ENCODE data around the gene KCNT1. TPM values are rescaled to one million over a fixed set of nuclear protein-coding genes. Genes with fewer than 3 reads are reported as not detected.

Gene KCNT1
- total and polyA plus RNA-seq, 3 donors from 2014 or later: 1.8 to 7.3 (median 5.3) TPM

DNA sequence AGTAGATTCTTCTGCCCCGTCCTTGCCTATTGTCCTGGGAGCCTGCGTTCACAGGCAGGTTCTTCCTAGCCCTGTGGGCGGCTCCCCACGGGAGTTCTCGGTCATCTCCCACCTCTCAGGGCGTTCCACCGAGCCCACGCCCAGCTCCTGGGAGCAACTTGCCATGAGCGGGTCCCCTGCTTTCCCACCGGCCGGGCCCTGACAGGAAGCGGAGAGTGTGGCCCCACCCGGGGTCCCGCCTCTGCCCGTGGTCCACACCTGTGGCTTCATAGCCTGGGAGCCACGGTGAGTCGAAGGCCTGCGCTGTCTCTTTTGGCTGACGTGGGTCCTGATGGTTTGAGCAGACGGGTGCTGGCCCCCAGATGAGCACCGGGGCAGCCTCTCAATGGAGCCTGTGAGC, 43.2 kb downstream of the KCNT1 start:
- DNase-seq: no peak
- no peaks in the 10 kb centered on the region for H3K4me1 ChIP-seq
- H3K27ac ChIP-seq: no peak overlapping the region
- 88 to 93% methylated on average over 12 to 21 of the region's 21 CpGs for WGBS, 2 donors
- TF ChIP-seq POLR2A (IDR thresholded peaks at IDR 0.05): no peak
- TF ChIP-seq, protein P1, sequence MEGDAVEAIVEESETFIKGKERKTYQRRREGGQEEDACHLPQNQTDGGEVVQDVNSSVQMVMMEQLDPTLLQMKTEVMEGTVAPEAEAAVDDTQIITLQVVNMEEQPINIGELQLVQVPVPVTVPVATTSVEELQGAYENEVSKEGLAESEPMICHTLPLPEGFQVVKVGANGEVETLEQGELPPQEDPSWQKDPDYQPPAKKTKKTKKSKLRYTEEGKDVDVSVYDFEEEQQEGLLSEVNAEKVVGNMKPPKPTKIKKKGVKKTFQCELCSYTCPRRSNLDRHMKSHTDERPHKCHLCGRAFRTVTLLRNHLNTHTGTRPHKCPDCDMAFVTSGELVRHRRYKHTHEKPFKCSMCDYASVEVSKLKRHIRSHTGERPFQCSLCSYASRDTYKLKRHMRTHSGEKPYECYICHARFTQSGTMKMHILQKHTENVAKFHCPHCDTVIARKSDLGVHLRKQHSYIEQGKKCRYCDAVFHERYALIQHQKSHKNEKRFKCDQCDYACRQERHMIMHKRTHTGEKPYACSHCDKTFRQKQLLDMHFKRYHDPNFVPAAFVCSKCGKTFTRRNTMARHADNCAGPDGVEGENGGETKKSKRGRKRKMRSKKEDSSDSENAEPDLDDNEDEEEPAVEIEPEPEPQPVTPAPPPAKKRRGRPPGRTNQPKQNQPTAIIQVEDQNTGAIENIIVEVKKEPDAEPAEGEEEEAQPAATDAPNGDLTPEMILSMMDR (IDR thresholded peaks at IDR 0.05): no peak
- H3K27me3 ChIP-seq: no peaks in the 10 kb centered on the region
- H3K4me3 ChIP-seq: no peak overlapping the region
- intact Hi-C loops (cut with DNase I; ENCODE audit: low total_unique reads): no loop called here
- no peaks in the 10 kb centered on the region for H3K36me3 ChIP-seq (ENCODE audit: low read depth, missing control alignments)
- H3K9me3 ChIP-seq: no peaks in the 10 kb centered on the region

DNA sequence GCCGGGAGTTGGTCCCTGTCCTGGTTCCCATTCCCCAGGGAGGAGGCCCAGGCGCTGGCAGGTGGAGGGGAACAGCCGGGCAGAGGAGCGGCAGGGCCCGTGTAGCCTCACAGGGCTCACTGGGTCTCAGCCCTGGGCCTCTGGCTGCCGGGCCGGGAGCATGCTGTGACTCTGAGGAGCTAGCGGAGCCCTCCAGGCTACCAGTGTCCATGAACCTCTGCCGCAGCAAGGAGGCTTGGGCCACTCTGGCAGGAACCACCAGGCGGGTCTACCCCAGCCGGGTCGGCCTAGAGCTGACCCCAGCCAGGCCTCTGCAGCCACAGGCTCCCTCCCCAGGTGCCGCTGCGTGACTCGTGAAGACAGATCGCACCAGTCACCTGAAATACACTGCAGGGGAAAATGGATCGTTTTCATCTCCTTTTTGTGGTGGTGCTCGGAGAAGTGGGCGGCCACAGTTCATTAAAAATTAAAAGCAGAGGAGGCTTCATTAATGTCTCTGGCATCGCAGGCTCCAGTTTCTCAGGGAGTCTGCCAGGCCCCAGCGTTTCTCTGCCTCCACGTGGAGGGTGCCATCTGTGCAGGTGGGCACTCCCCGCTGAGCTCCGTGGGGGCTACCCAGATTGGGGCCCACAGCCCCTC, 43.8 kb downstream of the KCNT1 start:
- 88 to 93% methylated on average over 17 to 22 of the region's 24 CpGs for WGBS, 2 donors
- no peak for TF ChIP-seq POLR2A (IDR thresholded peaks at IDR 0.05)
- TF ChIP-seq, protein P1 (IDR thresholded peaks at IDR 0.05): no peak
- Histone ChIP-seq H3K4me3 (no peak overlapping the region), H3K36me3 (ENCODE audit: low read depth, missing control alignments) (no peaks in the 10 kb centered on the region), H3K27me3 (no peaks in the 10 kb centered on the region), H3K4me1 (no peaks in the 10 kb centered on the region), H3K9me3 (no peaks in the 10 kb centered on the region), H3K27ac (no peak overlapping the region)
- intact Hi-C loops (cut with DNase I; ENCODE audit: low total_unique reads): no loop called here
- DNase-seq: no peak

DNA sequence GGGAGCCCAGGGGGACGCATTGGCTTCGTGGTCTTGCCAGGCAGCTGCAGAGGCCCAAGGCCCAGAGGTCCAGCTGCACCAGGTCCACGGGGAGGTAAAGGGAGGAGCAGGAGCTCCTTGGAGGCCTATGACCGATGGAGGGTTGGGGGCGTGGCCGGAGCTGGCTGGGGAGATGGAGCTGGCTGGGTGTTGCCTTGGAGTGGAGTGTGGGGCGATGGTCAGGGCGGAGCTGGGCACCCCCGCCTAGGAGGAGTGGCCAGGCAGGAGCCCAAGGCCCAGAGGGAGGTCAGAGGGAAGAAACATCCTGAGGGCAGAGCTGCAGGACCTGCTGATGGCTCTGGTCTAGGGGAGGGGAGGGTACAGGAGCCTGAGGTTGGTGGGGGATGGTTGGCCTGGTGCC, 44.6 kb downstream of the KCNT1 start:
- H3K36me3 ChIP-seq (ENCODE audit: low read depth, missing control alignments): no peaks in the 10 kb centered on the region
- no peak for DNase-seq
- no peak overlapping the region for H3K27ac ChIP-seq
- no peak for TF ChIP-seq POLR2A (IDR thresholded peaks at IDR 0.05)
- TF ChIP-seq, protein P1 (IDR thresholded peaks at IDR 0.05): no peak
- H3K4me3 ChIP-seq: no peak overlapping the region
- H3K27me3 ChIP-seq: no peaks in the 10 kb centered on the region
- intact Hi-C loops (cut with DNase I; ENCODE audit: low total_unique reads): no loop called here
- WGBS, 2 donors: 74 to 81% methylated on average over 9 of the region's 9 CpGs
- no peaks in the 10 kb centered on the region for H3K4me1 ChIP-seq
- no peaks in the 10 kb centered on the region for H3K9me3 ChIP-seq

DNA sequence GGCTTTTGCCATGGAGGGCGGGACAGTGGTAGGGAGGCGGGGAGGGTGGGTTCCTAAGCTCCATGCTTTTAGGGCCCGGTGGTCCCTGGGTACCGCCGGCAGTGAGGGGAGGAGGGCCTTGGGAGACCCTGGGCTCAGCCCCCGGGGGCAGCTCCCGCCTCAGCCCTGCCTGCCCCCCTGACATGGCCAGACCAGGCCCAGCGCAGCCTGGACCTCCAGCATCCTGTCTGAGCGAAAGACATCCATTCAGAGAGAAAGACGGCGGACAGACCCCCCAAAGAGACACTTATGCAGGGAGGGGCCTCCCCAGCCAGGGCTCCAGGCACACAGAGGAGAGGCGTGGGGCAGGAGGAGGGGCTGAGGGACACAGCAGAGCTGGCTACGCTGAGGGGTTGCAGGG, 45.3 kb downstream of the KCNT1 start:
- Histone ChIP-seq H3K27me3 (no peaks in the 10 kb centered on the region), H3K36me3 (ENCODE audit: low read depth, missing control alignments) (no peaks in the 10 kb centered on the region), H3K4me3 (no peak overlapping the region), H3K9me3 (no peaks in the 10 kb centered on the region), H3K4me1 (no peaks in the 10 kb centered on the region), H3K27ac (no peak overlapping the region)
- no peak for DNase-seq
- intact Hi-C loops (cut with DNase I; ENCODE audit: low total_unique reads): no loop called here
- WGBS, 2 donors: 92% methylated on average over 13 of the region's 13 CpGs; no CpG with 5 or more reads in 1 of the 2 donors
- TF ChIP-seq, protein P1 (IDR thresholded peaks at IDR 0.05): no peak
- no peak for TF ChIP-seq POLR2A (IDR thresholded peaks at IDR 0.05)

DNA sequence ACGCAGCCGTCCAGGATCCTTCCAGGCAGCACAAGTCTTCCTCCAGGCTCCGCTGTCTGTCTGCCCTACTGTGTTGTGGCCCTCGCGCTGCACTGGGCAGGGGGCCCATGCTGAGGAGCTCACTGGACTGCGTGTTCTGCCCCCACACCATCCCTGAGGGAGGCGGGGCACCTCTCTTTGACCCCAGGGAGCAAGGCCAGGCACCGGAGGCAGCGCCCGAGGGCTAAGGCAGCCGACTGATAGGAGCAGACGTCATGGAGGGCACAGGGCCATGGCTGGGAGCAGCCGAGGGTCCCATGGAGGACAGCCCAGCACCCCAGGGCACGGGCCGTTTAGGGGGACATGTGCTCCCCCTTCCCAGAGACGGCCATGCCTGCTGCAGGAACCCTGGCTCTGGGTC, 46.7 kb downstream of the KCNT1 start:
- Histone ChIP-seq H3K27me3 (no peaks in the 10 kb centered on the region), H3K36me3 (ENCODE audit: low read depth, missing control alignments) (no peaks in the 10 kb centered on the region), H3K4me3 (no peak overlapping the region), H3K27ac (no peak overlapping the region), H3K4me1 (peaks cover 5% of the 10 kb centered on the region), H3K9me3 (no peaks in the 10 kb centered on the region)
- WGBS, 2 donors: 51% methylated on average over 16 of the region's 16 CpGs; no CpG with 5 or more reads in 1 of the 2 donors
- no peak for DNase-seq
- TF ChIP-seq, protein P1 (IDR thresholded peaks at IDR 0.05): no peak
- no peak for TF ChIP-seq POLR2A (IDR thresholded peaks at IDR 0.05)
- intact Hi-C loops (cut with DNase I; ENCODE audit: low total_unique reads): no loop called here
